ENCODE results near the gene TCIRG1. TPM values are rescaled to one million over a fixed set of nuclear protein-coding genes. Genes with fewer than 3 reads are reported as not detected.
A peak's percentile ranks its signal among the peaks of the same experiment; 100 is the strongest.

The TCIRG1 gene
- total RNA-seq, 1 donor from 2014 or later, result 121 TPM

DNA sequence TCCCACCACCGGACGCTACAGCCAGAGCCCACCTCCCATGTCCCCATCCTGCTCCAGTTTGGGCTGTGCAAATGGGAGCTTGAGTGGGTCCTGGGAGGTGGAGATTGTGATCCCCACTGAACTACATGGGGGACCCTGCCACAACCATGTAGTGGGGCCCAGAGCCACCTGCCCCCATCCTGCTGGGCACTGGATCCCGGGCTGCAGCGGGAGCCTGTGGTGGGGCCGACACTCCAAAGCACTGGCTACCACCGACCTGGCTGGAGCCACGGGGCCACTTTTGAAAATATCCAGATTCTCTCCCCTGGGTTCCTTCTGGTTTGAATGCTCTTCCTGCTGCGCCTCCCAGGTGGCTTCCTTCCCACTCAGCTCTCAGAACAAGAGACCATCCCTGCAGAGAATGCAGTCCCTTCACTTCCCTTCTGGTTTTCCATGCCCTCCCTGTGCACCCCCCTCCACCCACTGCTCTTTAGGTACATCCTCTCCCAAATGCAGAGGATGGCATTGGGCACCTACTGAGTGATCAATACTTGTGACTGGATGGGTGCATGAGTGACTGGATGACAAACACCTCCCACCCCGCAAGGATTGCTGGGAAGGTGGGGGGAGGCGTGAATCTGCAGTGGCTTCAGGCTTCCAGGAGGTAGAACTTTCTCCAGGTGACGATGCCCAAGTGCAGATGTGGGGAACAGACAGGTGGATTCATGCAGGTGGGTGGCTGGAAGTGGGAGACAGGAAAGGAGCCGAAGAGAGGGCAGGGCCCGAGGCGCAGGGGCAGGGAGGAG lies 34.1 kb upstream of the TCIRG1 start:
- Histone ChIP-seq H3K9me3 (no peaks in the 10 kb centered on the region), H3K36me3 (no peaks in the 10 kb centered on the region), H3K4me3 (peak overlapping the region; percentile 71 to 84), H3K27me3 (no peaks in the 10 kb centered on the region), H3K27ac (no peak overlapping the region), H3K4me1 (peaks cover 43% of the 10 kb centered on the region)
- intact Hi-C loops (cut with DNase I), result no loop called here
- no peak for TF ChIP-seq CTCF (IDR thresholded peaks at IDR 0.05)
- no peak for TF ChIP-seq POLR2AphosphoS5 (IDR thresholded peaks at IDR 0.05; ENCODE audit: insufficient read depth in 1 of 2, low read depth in 1 of 2)
- no peak for TF ChIP-seq POLR2A (IDR thresholded peaks at IDR 0.05)
- no peak for DNase-seq (ENCODE audit: extremely low spot score in 2 of 2)

DNA sequence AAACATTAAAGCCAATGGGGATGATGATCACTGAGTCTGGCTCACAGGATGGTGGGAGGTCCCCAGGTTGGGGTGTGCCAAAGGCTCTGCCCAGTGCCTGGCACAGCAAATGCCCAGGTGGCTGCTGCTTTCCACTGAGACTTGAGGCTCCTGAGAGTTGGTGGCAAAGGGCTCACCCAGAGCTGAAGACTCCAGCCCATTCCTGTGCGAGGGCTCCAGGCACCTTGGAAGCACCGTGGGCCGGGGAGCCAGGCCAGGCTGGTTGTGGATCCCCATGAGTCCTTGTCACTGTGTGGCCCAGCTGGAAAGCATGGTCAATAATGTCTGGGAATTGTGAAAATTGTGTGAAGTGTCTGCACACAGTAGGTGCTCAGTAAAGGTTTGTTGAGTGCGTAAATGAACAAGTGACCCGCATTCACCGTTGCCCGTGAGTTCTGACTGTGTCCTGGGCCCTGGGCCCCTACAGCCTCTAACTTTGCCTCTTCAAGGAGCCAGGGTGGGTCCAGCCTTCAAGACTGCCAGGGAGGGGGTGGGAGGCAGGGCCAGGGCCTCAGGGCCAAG lies 32.1 kb upstream of the TCIRG1 start:
- no peak for DNase-seq (ENCODE audit: extremely low spot score in 2 of 2)
- Histone ChIP-seq H3K4me3 (no peak overlapping the region), H3K36me3 (no peaks in the 10 kb centered on the region), H3K4me1 (peaks cover 62% of the 10 kb centered on the region), H3K9me3 (no peaks in the 10 kb centered on the region), H3K27me3 (no peaks in the 10 kb centered on the region), H3K27ac (no peak overlapping the region)
- TF ChIP-seq POLR2A (IDR thresholded peaks at IDR 0.05) (no peak), CTCF (IDR thresholded peaks at IDR 0.05) (no peak), POLR2AphosphoS5 (IDR thresholded peaks at IDR 0.05; ENCODE audit: insufficient read depth in 1 of 2, low read depth in 1 of 2) (no peak)
- intact Hi-C loops (cut with DNase I), result no loop called here

GRCh38 chr11:68007498-68008380 lies 31.1 kb upstream of the TCIRG1 start:
- Histone ChIP-seq H3K4me1 (peaks cover 65% of the 10 kb centered on the region), H3K4me3 (no peak overlapping the region), H3K36me3 (no peaks in the 10 kb centered on the region), H3K9me3 (no peaks in the 10 kb centered on the region), H3K27me3 (no peaks in the 10 kb centered on the region), H3K27ac (no peak overlapping the region)
- intact Hi-C loops (cut with DNase I), result no loop called here
- no peak for DNase-seq (ENCODE audit: extremely low spot score in 2 of 2)
- TF ChIP-seq CTCF (IDR thresholded peaks at IDR 0.05) (no peak), POLR2A (IDR thresholded peaks at IDR 0.05) (no peak), POLR2AphosphoS5 (IDR thresholded peaks at IDR 0.05; ENCODE audit: insufficient read depth in 1 of 2, low read depth in 1 of 2) (no peak)

- Histone ChIP-seq H3K4me1 (peaks cover 66% of the 10 kb centered on the region), H3K4me3 (no peak overlapping the region), H3K27ac (peak overlapping the region; percentile 85), H3K9me3 (no peaks in the 10 kb centered on the region), H3K36me3 (no peaks in the 10 kb centered on the region), H3K27me3 (no peaks in the 10 kb centered on the region)
- TF ChIP-seq CTCF (IDR thresholded peaks at IDR 0.05), result no peak
- no peak for TF ChIP-seq POLR2AphosphoS5 (IDR thresholded peaks at IDR 0.05; ENCODE audit: insufficient read depth in 1 of 2, low read depth in 1 of 2)
- no peak for TF ChIP-seq POLR2A (IDR thresholded peaks at IDR 0.05)
- DNase-seq (ENCODE audit: extremely low spot score in 2 of 2), result no peak
- intact Hi-C loops (cut with DNase I), result no loop called here
Observed at GRCh38 chr11:68008381-68009337, 30.2 kb upstream of the TCIRG1 start.
